Choroid plexus epithelial cell (primary cell): ENCODE results near the gene LRRC19.

Experiments
- DNase-seq: peaks from one replicate; pipeline ENCODE4 v3.0.0-alpha.2; 2010; ENCODE audit warnings: low read depth
- H3K4me3 ChIP-seq: 2 replicates; pipeline ENCODE4 v1.5.1; 2011; ENCODE audit warnings: low read depth, mild to moderate bottlenecking, control low read depth, low read length, moderate library complexity
- TF ChIP-seq, protein P1 (sequence below): conservative IDR thresholded peaks from 2 replicates; pipeline ENCODE4 v1.5.1; 2011; ENCODE audit warnings: low read depth, mild to moderate bottlenecking, control low read depth, inconsistent platforms, low read length, moderate library complexity

LRRC19 gene, protein sequence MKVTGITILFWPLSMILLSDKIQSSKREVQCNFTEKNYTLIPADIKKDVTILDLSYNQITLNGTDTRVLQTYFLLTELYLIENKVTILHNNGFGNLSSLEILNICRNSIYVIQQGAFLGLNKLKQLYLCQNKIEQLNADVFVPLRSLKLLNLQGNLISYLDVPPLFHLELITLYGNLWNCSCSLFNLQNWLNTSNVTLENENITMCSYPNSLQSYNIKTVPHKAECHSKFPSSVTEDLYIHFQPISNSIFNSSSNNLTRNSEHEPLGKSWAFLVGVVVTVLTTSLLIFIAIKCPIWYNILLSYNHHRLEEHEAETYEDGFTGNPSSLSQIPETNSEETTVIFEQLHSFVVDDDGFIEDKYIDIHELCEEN

DNA sequence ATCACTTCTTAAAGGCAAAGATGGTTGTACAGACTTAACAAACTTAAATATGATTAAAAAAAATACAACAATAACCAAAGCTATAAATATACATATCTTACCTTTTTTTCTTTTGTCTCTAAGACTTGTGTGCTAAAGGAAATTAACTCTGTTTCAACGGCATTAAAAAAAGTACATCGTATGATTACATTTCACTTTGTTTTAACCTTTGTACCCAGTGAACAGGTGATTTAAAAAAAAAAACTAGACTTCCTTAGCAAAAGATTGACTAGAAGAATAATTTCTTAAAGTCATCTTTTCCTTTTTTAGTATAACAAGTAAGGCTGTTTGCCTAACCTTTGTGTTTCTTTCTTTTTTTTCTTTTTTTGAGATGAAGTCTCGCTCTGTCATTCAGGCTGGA, at the start of gene LRRC19:
Gene LRRC19 (minus strand): TSS at position 182 of the 400 bp plus-strand sequence. CDS start 5,978 bp downstream, outside the sequence.
- DNase-seq = no peak
- TF ChIP-seq, protein P1, sequence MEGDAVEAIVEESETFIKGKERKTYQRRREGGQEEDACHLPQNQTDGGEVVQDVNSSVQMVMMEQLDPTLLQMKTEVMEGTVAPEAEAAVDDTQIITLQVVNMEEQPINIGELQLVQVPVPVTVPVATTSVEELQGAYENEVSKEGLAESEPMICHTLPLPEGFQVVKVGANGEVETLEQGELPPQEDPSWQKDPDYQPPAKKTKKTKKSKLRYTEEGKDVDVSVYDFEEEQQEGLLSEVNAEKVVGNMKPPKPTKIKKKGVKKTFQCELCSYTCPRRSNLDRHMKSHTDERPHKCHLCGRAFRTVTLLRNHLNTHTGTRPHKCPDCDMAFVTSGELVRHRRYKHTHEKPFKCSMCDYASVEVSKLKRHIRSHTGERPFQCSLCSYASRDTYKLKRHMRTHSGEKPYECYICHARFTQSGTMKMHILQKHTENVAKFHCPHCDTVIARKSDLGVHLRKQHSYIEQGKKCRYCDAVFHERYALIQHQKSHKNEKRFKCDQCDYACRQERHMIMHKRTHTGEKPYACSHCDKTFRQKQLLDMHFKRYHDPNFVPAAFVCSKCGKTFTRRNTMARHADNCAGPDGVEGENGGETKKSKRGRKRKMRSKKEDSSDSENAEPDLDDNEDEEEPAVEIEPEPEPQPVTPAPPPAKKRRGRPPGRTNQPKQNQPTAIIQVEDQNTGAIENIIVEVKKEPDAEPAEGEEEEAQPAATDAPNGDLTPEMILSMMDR = no peak
- H3K4me3 ChIP-seq = no peak within 1 kb of the TSS

DNA sequence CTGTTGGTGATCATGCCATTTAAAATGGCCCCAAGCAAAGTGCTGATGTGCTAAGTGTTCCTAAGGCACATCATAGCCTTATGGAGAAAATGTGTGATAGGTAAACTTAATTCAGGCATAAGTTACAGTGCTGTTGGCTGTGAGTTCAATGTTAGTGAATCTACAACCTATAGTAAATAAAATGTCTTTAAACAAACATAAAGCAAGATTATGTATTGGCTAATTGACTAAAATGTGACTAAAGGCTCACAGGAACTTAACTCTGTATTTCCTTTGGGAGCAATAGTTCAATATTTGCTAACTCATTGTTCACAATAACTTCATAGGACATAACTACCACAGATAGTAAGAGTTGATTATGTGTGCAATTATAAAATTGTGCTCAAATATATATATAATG, 49.4 kb upstream of the LRRC19 start:
- TF ChIP-seq, protein P1 = no peak
- no peak for DNase-seq
- no peak overlapping the region for H3K4me3 ChIP-seq

DNA sequence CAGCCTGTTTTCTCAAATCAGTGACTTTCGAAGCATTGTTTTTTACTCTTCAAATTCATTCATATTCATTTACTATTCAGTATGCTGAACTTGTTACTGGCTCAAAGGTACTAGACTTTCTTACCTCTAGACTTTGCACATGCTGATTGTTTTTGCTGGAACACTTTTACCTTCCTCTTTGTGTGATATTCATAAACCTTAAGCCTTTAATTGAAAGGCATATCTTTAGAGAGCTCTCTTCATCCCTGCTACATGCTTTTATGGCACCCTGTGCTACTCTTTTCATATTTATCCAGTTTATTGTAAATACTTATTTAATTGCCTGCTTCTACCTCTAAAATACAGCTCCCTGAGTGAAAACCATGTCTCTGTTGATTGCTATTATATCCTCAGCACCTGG, 48.7 kb upstream of the LRRC19 start:
- TF ChIP-seq, protein P1 = no peak

DNA sequence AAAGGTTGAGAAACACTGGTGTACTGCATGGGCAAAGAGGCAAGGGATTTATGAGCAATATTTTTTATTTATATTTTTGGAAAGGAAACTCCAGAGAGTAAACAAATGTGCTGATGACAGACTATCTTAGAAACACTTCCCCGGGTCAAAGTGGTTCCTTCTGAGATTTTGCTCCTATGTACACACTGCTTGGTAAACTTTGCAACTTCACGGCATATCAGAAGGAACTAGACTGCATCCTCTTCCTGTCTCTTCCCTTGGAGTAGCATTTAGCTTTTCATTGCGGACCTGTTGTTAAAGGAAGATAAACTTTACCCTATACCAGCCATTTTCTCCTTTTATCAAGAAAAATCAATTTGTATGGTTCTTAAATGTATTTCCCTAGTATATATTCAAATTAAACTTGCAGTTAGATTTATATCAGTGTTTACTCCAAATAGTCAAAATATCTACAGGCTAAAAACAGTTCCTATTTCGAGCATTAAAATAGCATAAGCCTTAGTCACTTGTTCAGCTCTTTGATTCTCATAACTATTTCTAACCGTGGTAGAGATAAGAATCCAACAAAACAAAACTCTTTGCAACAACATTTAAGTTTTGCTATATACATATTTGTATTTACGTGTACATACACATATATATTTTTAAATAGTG, 48.0 kb upstream of the LRRC19 start:
- H3K4me3 ChIP-seq = no peak overlapping the region
- peak; percentile 55 for DNase-seq
- TF ChIP-seq, protein P1 = no peak

More for the DNA sequence above, 48.7 kb upstream of the LRRC19 start:
- DNase-seq = no peak
- no peak overlapping the region for H3K4me3 ChIP-seq

GRCh38 chr9:27047136-27047535, 41.7 kb upstream of the LRRC19 start:
- TF ChIP-seq, protein P1 = no peak
- no peak for DNase-seq

DNA sequence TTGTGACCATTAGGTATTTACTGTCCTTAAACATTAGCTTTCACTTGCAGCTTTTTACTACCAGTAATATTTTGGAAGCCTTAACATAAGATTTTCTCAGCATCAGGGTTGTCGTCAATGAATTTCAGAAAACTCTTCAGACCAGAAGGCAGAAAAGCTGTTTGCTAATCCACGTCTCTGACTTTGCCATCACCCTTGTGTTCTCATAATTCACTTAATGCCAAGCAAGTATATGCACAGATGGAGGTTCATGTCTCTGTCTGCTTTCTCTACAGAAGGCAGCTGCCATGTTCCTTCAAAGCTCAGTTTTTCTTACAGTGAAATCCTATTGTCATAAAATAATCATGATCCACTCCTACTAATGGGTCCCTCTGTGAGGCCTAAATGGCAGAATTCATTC, 37.7 kb upstream of the LRRC19 start:
- no peak overlapping the region for H3K4me3 ChIP-seq
- TF ChIP-seq, protein P1 = no peak
- no peak for DNase-seq

More at GRCh38 chr9:27047136-27047535, 41.7 kb upstream of the LRRC19 start:
- H3K4me3 ChIP-seq = no peak overlapping the region
